ENCODE data around the gene CLDND2. TPM values are rescaled to one million over a fixed set of nuclear protein-coding genes. Genes with fewer than 3 reads are reported as not detected.
"Not testable (repeated sequence)": the region's sequence is repeated elsewhere in the genome, so short reads cannot be mapped to it uniquely, and the experiment has no call there.

The CLDND2 gene
- total and polyA plus RNA-seq, 4 donors = 5.9 to 7.9 (median 7.6) TPM; not detected in 1

DNA sequence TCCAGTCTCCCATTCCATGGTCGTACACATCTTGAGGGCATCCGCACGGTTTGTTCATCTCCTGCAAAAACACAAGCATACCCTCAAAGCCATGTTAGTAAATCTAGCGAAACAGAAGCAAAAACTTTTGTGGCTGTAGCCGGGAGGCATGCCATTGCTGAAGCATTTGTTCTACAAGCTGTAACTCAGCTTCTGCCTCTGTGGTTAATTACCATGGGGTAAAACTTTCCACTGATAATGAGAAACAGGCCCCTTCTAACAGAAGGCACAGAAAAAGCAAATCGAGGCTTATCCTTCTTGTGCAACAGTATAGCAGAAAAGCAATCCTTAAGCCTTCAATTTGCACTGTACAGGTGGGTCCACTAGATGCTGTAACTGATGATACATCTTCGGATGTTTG lies 31.1 kb upstream of the CLDND2 start:
- not testable (repeated sequence) for H3K4me1 ChIP-seq (ENCODE audit: control insufficient read depth, insufficient read depth, low read length); H3K27ac ChIP-seq (ENCODE audit: low read depth, low read length); H3K36me3 ChIP-seq (ENCODE audit: control insufficient read depth, insufficient read depth, low read length); H3K27me3 ChIP-seq (ENCODE audit: control insufficient read depth, insufficient read depth, low read length); H3K4me3 ChIP-seq (ENCODE audit: low read depth, low read length); H3K9me3 ChIP-seq (ENCODE audit: control insufficient read depth, insufficient read depth, low read length)
- DNase-seq (ENCODE audit: low read depth in 4 of 6, low spot score in 6 of 6) = peak in 1 of 6 donors; percentile 42
- 97% methylated on average over 7 of the region's 7 CpGs for WGBS (ENCODE audit: insufficient coverage)

DNA sequence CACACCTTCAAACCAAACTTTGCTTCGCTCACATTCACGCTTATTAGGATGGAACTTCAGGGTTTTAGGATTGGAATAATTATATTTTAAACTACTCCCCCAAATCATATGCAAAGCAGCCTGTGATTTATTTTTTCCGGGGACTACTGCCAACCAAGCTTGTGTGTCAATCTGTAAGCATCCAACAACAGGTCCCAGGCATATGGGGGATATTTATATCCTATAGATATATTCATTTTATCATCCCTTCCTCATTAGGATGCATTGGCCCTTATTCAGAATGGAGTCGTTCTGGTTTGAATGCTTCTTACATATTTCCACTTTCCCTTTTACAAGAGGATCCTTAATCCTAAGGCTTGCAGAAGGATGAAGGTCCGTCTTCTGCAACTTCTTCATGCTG lies 30.4 kb upstream of the CLDND2 start:
- no CpG with 5 or more reads among the region's 5 CpGs for WGBS (ENCODE audit: insufficient coverage)
- H3K36me3 ChIP-seq (ENCODE audit: control insufficient read depth, insufficient read depth, low read length) = no peaks in the 10 kb centered on the region
- peaks cover 4% of the 10 kb centered on the region for H3K9me3 ChIP-seq (ENCODE audit: control insufficient read depth, insufficient read depth, low read length)
- no peak overlapping the region for H3K4me3 ChIP-seq (ENCODE audit: low read depth, low read length)
- peak in 1 of 6 donors; percentile 80 for DNase-seq (ENCODE audit: low read depth in 4 of 6, low spot score in 6 of 6)
- no peak overlapping the region for H3K27ac ChIP-seq (ENCODE audit: low read depth, low read length)
- peaks cover 9% of the 10 kb centered on the region for H3K4me1 ChIP-seq (ENCODE audit: control insufficient read depth, insufficient read depth, low read length)
- H3K27me3 ChIP-seq (ENCODE audit: control insufficient read depth, insufficient read depth, low read length) = no peaks in the 10 kb centered on the region

DNA sequence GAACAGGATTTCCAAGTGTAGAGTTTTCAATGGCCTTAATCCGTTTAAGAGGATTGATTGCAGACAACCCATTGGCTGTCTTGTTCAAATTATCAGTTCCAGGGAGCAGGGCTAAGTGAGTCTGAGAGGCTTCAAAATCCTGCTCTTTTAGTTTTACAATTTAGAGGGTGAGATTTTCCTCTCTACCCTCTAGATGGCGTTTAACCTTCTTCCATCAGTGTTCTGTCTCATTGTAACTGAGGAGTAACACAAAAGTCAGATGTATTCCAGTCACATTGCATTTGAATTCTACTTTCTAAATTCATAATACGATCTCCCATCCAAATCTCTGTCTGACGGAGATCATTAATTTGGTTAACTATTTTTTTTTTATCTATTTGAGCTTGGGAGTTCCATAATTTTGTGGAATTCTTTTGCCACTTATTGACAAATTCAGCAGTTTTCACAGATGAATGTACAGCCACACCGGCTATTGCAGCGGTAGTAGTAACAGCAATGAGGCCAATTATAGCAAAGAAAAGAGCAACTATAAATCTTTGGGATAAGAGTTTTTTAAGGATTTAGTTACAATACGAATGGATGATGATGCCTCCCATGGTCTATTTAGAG lies 29.4 kb upstream of the CLDND2 start:
- Histone ChIP-seq H3K4me1 (ENCODE audit: control insufficient read depth, insufficient read depth, low read length) (peaks cover 15% of the 10 kb centered on the region), H3K27ac (ENCODE audit: low read depth, low read length) (no peak overlapping the region), H3K9me3 (ENCODE audit: control insufficient read depth, insufficient read depth, low read length) (peaks cover 4% of the 10 kb centered on the region), H3K36me3 (ENCODE audit: control insufficient read depth, insufficient read depth, low read length) (no peaks in the 10 kb centered on the region), H3K4me3 (ENCODE audit: low read depth, low read length) (no peak overlapping the region), H3K27me3 (ENCODE audit: control insufficient read depth, insufficient read depth, low read length) (no peaks in the 10 kb centered on the region)
- no CpG with 5 or more reads among the region's 7 CpGs for WGBS (ENCODE audit: insufficient coverage)
- DNase-seq (ENCODE audit: low read depth in 4 of 6, low spot score in 6 of 6) = peak in 3 of 6 donors; percentile 12 to 77 (median 59)

- not testable (repeated sequence) for H3K27me3 ChIP-seq (ENCODE audit: control insufficient read depth, insufficient read depth, low read length); H3K36me3 ChIP-seq (ENCODE audit: control insufficient read depth, insufficient read depth, low read length); H3K4me3 ChIP-seq (ENCODE audit: low read depth, low read length); H3K27ac ChIP-seq (ENCODE audit: low read depth, low read length); H3K9me3 ChIP-seq (ENCODE audit: control insufficient read depth, insufficient read depth, low read length); DNase-seq (ENCODE audit: low read depth in 4 of 6, low spot score in 6 of 6)
- WGBS (ENCODE audit: insufficient coverage) = 74% methylated on average over 9 of the region's 9 CpGs
- peaks cover 15% of the 10 kb centered on the region for H3K4me1 ChIP-seq (ENCODE audit: control insufficient read depth, insufficient read depth, low read length)
Measured at GRCh38 chr19:51397453-51397852, 28.6 kb upstream of the CLDND2 start.

DNA sequence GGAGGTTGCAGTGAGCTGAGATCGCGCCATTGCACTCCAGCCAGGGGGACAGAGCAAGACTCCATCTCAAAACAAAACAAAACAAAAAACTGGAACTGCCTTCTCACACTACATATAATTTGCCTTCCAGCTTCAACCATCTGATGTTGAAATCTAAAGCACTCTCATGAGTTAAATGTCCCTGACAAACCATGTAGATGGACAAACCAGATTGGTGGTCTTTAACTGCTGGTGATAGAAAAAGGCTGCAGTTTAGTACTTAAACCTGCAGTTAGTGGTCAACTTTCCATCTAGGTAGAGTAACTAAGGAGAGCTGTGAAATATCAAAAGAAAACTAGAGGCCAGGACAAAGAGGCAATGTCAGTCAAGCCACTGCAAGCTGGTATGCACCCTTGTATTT lies 27.4 kb upstream of the CLDND2 start:
- no peaks in the 10 kb centered on the region for H3K9me3 ChIP-seq (ENCODE audit: control insufficient read depth, insufficient read depth, low read length)

GRCh38 chr19:51394050-51394836 lies 25.4 kb upstream of the CLDND2 start:
- DNase-seq (ENCODE audit: low read depth in 4 of 6, low spot score in 6 of 6) = peak; percentile 95 to 99 (median 97)

More for the DNA sequence above, 27.4 kb upstream of the CLDND2 start:
- H3K4me3 ChIP-seq (ENCODE audit: low read depth, low read length) = no peak overlapping the region
- no peaks in the 10 kb centered on the region for H3K27me3 ChIP-seq (ENCODE audit: control insufficient read depth, insufficient read depth, low read length)
- H3K36me3 ChIP-seq (ENCODE audit: control insufficient read depth, insufficient read depth, low read length) = no peaks in the 10 kb centered on the region
- no peak overlapping the region for H3K27ac ChIP-seq (ENCODE audit: low read depth, low read length)
- WGBS (ENCODE audit: insufficient coverage) = 100% methylated on average over 2 of the region's 2 CpGs
- no peak for DNase-seq (ENCODE audit: low read depth in 4 of 6, low spot score in 6 of 6)
- peaks cover 15% of the 10 kb centered on the region for H3K4me1 ChIP-seq (ENCODE audit: control insufficient read depth, insufficient read depth, low read length)

GRCh38 chr19:51392701-51393100 lies 23.9 kb upstream of the CLDND2 start:
- H3K27ac ChIP-seq (ENCODE audit: low read depth, low read length) = no peak overlapping the region
- H3K4me1 ChIP-seq (ENCODE audit: control insufficient read depth, insufficient read depth, low read length) = peaks cover 15% of the 10 kb centered on the region
- H3K27me3 ChIP-seq (ENCODE audit: control insufficient read depth, insufficient read depth, low read length) = no peaks in the 10 kb centered on the region
- no peak for DNase-seq (ENCODE audit: low read depth in 4 of 6, low spot score in 6 of 6)
- no peaks in the 10 kb centered on the region for H3K9me3 ChIP-seq (ENCODE audit: control insufficient read depth, insufficient read depth, low read length)
- H3K36me3 ChIP-seq (ENCODE audit: control insufficient read depth, insufficient read depth, low read length) = no peaks in the 10 kb centered on the region
- no peak overlapping the region for H3K4me3 ChIP-seq (ENCODE audit: low read depth, low read length)
- no CpG with 5 or more reads among the region's 1 CpG for WGBS (ENCODE audit: insufficient coverage)

More at GRCh38 chr19:51394050-51394836, 25.4 kb upstream of the CLDND2 start:
- Histone ChIP-seq H3K27me3 (ENCODE audit: control insufficient read depth, insufficient read depth, low read length) (no peaks in the 10 kb centered on the region), H3K4me3 (ENCODE audit: low read depth, low read length) (peak overlapping the region; percentile 46), H3K9me3 (ENCODE audit: control insufficient read depth, insufficient read depth, low read length) (no peaks in the 10 kb centered on the region), H3K27ac (ENCODE audit: low read depth, low read length) (peak overlapping the region; percentile 84), H3K4me1 (ENCODE audit: control insufficient read depth, insufficient read depth, low read length) (peaks cover 15% of the 10 kb centered on the region), H3K36me3 (ENCODE audit: control insufficient read depth, insufficient read depth, low read length) (no peaks in the 10 kb centered on the region)
- under 1% methylated on average over 41 of the region's 45 CpGs for whole genome bisulfite sequencing (ENCODE audit: insufficient coverage)

DNA sequence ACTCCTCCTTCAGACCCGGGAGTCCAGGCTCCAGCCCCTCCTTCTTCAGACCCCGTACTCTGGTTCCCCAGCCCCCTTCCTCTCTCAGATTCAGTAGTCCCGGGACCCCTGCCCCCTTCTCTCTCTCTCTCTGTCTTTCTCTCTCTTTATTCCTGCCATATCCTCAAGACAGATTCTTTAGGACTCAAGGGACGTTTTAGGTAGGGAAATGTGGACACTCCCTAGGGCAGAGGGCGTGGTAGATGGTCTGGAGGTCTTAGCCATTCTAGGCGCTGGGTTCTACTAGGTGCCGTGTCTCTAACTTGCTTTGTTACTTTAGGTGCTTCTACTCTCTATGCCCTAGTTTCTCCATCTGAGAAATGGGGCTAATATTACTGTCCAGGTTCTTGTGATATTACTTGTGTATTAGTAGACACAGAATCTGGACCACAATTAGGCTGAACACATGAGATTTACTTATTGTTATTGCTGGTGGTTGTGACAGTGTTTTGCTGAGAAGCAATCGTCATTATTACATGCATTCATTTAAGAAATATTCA lies 22.3 kb upstream of the CLDND2 start:
- Histone ChIP-seq H3K4me3 (ENCODE audit: low read depth, low read length) (no peak overlapping the region), H3K4me1 (ENCODE audit: control insufficient read depth, insufficient read depth, low read length) (peaks cover 15% of the 10 kb centered on the region), H3K9me3 (ENCODE audit: control insufficient read depth, insufficient read depth, low read length) (no peaks in the 10 kb centered on the region), H3K27ac (ENCODE audit: low read depth, low read length) (no peak overlapping the region), H3K36me3 (ENCODE audit: control insufficient read depth, insufficient read depth, low read length) (no peaks in the 10 kb centered on the region), H3K27me3 (ENCODE audit: control insufficient read depth, insufficient read depth, low read length) (no peaks in the 10 kb centered on the region)
- no peak for DNase-seq (ENCODE audit: low read depth in 4 of 6, low spot score in 6 of 6)
- 63% methylated on average over 6 of the region's 8 CpGs for WGBS (ENCODE audit: insufficient coverage)

- H3K4me1 ChIP-seq (ENCODE audit: control insufficient read depth, insufficient read depth, low read length) = peaks cover 6% of the 10 kb centered on the region
- no peaks in the 10 kb centered on the region for H3K36me3 ChIP-seq (ENCODE audit: control insufficient read depth, insufficient read depth, low read length)
- H3K27me3 ChIP-seq (ENCODE audit: control insufficient read depth, insufficient read depth, low read length) = no peaks in the 10 kb centered on the region
- H3K27ac ChIP-seq (ENCODE audit: low read depth, low read length) = no peak overlapping the region
- no peak overlapping the region for H3K4me3 ChIP-seq (ENCODE audit: low read depth, low read length)
- H3K9me3 ChIP-seq (ENCODE audit: control insufficient read depth, insufficient read depth, low read length) = no peaks in the 10 kb centered on the region
- no peak for DNase-seq (ENCODE audit: low read depth in 4 of 6, low spot score in 6 of 6)
- 87% methylated on average over 14 of the region's 14 CpGs for WGBS (ENCODE audit: insufficient coverage)
Measured at GRCh38 chr19:51389143-51389542, 20.3 kb upstream of the CLDND2 start.
